ENCODE data around the gene CCL23. TPM values are rescaled to one million over a fixed set of nuclear protein-coding genes. Genes with fewer than 3 reads are reported as not detected.

CCL23 gene
- total RNA-seq, 4 donors from 2014 or later = 1.2 to 12.9 (median 7.3) TPM; not detected in 1

DNA sequence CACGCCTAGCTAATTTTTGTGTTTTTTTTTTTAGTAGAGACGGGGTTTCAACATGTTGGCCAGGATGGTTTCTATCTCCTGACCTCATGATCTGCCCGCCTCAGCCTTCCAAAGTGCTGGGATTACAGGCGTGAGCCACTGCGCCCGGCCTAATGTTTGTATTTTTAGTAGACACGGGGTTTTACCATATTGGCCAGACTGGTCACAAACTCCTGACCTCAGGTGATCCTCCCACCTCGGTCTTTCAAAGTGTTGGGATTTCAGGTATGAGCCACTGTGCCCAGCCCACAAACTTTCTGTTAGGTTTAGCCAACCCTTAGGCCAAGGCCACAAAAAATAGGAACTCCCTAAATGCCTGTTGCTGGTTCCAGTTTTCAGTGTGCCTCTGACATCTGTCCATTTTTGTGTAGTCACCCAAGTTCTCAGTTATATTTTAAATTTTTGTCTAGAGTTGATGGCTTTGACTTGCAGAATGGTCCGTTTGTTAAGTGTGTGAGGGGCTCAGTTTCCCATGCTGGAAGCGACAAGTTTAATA lies 49.2 kb downstream of the CCL23 start:
- TF ChIP-seq POLR2A (IDR thresholded peaks at IDR 0.05) = no peak
- no peak for TF ChIP-seq EP300 (IDR thresholded peaks at IDR 0.05)
- TF ChIP-seq POLR2AphosphoS5 (IDR thresholded peaks at IDR 0.05) = no peak
- TF ChIP-seq, protein P1, sequence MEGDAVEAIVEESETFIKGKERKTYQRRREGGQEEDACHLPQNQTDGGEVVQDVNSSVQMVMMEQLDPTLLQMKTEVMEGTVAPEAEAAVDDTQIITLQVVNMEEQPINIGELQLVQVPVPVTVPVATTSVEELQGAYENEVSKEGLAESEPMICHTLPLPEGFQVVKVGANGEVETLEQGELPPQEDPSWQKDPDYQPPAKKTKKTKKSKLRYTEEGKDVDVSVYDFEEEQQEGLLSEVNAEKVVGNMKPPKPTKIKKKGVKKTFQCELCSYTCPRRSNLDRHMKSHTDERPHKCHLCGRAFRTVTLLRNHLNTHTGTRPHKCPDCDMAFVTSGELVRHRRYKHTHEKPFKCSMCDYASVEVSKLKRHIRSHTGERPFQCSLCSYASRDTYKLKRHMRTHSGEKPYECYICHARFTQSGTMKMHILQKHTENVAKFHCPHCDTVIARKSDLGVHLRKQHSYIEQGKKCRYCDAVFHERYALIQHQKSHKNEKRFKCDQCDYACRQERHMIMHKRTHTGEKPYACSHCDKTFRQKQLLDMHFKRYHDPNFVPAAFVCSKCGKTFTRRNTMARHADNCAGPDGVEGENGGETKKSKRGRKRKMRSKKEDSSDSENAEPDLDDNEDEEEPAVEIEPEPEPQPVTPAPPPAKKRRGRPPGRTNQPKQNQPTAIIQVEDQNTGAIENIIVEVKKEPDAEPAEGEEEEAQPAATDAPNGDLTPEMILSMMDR (IDR thresholded peaks at IDR 0.05) = no peak
- no peak overlapping the region for H3K27ac ChIP-seq
- no peaks in the 10 kb centered on the region for H3K9me3 ChIP-seq
- H3K4me1 ChIP-seq = peaks cover 0 to 12% (median 0%) of the 10 kb centered on the region in 3 donors
- WGBS, 2 donors (ENCODE audit: low coverage in 1 of 2) = 53% methylated on average over 6 of the region's 10 CpGs; no CpG with 5 or more reads in 1 of the 2 donors
- H3K27me3 ChIP-seq = peaks cover 1% of the 10 kb centered on the region
- ATAC-seq = no peak
- H3K36me3 ChIP-seq = no peaks in the 10 kb centered on the region
- no peak overlapping the region for H3K4me3 ChIP-seq

DNA sequence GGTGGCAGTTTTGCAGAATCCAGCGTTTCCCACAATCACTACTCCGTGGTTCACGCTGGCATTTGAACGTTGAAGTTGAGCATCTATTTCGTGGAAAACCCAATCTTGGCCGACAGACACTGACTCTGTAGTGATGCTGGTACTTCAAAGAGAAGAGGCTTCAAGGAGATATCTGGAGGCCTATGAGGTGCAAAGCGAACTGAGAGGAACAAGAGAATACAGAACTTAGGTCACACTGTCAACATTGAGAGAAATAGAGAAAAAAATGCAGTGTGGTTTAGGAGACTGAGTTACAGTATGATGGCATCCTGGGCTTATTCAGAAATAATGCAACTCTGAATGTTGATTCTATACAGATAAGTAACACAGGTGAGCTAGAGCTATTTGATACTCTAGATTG lies 52.5 kb downstream of the CCL23 start:
- no peak for ATAC-seq
- Histone ChIP-seq H3K27me3 (peaks cover 30% of the 10 kb centered on the region), H3K9me3 (no peaks in the 10 kb centered on the region), H3K4me1 (peaks cover 0 to 5% (median 0%) of the 10 kb centered on the region in 3 donors), H3K4me3 (no peak overlapping the region), H3K36me3 (no peaks in the 10 kb centered on the region), H3K27ac (no peak overlapping the region)
- 86 to 100% methylated on average over 1 to 7 of the region's 7 CpGs for WGBS, 2 donors (ENCODE audit: low coverage in 1 of 2)
- TF ChIP-seq POLR2AphosphoS5 (IDR thresholded peaks at IDR 0.05) (no peak), EP300 (IDR thresholded peaks at IDR 0.05) (no peak), POLR2A (IDR thresholded peaks at IDR 0.05) (no peak)
- TF ChIP-seq, protein P1 (IDR thresholded peaks at IDR 0.05) = no peak

DNA sequence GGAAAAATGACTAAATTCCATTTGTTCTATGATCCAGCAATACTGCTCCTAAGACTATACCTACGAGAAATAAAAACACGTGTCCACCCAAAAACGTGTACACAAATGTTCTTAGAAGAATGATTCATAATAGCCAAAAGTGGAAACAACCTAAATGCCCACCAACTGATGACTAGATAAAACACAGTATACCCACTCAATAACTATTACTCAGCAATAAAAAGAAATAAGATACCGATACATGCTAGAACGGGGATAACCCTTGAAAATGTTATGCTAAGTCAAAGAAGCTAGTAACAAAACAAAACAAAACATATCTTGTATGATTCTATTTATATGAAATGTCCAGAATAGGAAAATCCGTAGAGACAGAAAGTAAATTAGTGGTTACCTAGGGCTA lies 54.1 kb downstream of the CCL23 start:
- TF ChIP-seq, protein P1 (IDR thresholded peaks at IDR 0.05) = no peak
- TF ChIP-seq EP300 (IDR thresholded peaks at IDR 0.05) = no peak
- TF ChIP-seq POLR2AphosphoS5 (IDR thresholded peaks at IDR 0.05) = no peak
- TF ChIP-seq POLR2A (IDR thresholded peaks at IDR 0.05) = no peak

More for the DNA sequence above, 54.1 kb downstream of the CCL23 start:
- no peaks in the 10 kb centered on the region for H3K4me1 ChIP-seq
- H3K36me3 ChIP-seq = no peaks in the 10 kb centered on the region
- no peaks in the 10 kb centered on the region for H3K9me3 ChIP-seq
- WGBS, 2 donors (ENCODE audit: low coverage in 1 of 2) = 75 to 81% methylated on average over 6 of the region's 6 CpGs
- ATAC-seq = no peak
- no peak overlapping the region for H3K4me3 ChIP-seq
- H3K27me3 ChIP-seq = peaks cover 42% of the 10 kb centered on the region
- no peak overlapping the region for H3K27ac ChIP-seq

Other genes with a start within 250 kb of the CCL23 start
- 100 to 1,000 TPM in 2 of 4 donors, 10 to 100 TPM in 2; 78.4 to 139 (median 97.3) TPM for gene MMP28, start 222.3 kb downstream of the CCL23 start, total RNA-seq
- 100 to 1,000 TPM in 2 of 4 donors, 10 to 100 TPM in 2; 58.2 to 144 (median 109) TPM for gene TAF15, start 208.5 kb downstream of the CCL23 start, total RNA-seq
- gene HEATR9, start 149.1 kb downstream of the CCL23 start, total RNA-seq = under 1 TPM in 1 of 4 donors, not detected in 3; 0.27 TPM
- gene CCL5, start 137.6 kb downstream of the CCL23 start, total RNA-seq = 1 to 10 TPM in 3 of 4 donors, under 1 TPM in 1; 0.78 to 3.8 (median 2.2) TPM
- gene RDM1, start 87.2 kb downstream of the CCL23 start, total RNA-seq = under 1 TPM in 1 of 4 donors, not detected in 3; 0.79 TPM
- not detected for gene LYZL6, start 74.3 kb downstream of the CCL23 start, total RNA-seq
- not detected for gene CCL16, start 36.5 kb downstream of the CCL23 start, total RNA-seq
- gene CCL14, start 31.2 kb downstream of the CCL23 start, total RNA-seq = 10 to 100 TPM in 3 of 4 donors, 1 to 10 TPM in 1; 6.5 to 57.5 (median 38.0) TPM
- not detected for gene CCL15, start 16.4 kb downstream of the CCL23 start, total RNA-seq
- 10 to 100 TPM in 2 of 4 donors, 1 to 10 TPM in 1, not detected in 1; 5.9 to 18.0 (median 11.9) TPM for gene CCL18, start 46.3 kb upstream of the CCL23 start, total RNA-seq
- gene CCL3, start 72.2 kb upstream of the CCL23 start, total RNA-seq = 1 to 10 TPM in 1 of 4 donors, not detected in 3; 2.4 TPM
- gene CCL4, start 85.9 kb upstream of the CCL23 start, total RNA-seq = 1 to 10 TPM in 2 of 4 donors, not detected in 2; 1.4 to 4.7 TPM
- gene TBC1D3B, start 158.7 kb upstream of the CCL23 start, total RNA-seq = 1 to 10 TPM; 1.7 to 9.2 (median 5.0) TPM
- not detected for gene CCL3L1, start 178.8 kb upstream of the CCL23 start, total RNA-seq
- under 1 TPM in 1 of 4 donors, not detected in 3; 0.69 TPM for gene CCL4L2, start 193.1 kb upstream of the CCL23 start, total RNA-seq
- gene TBC1D3I, start 246.6 kb upstream of the CCL23 start, total RNA-seq = not detected